Epithelial cell of proximal tubule (primary cell): ENCODE data around the gene RAB11FIP3. TPM values are rescaled to one million over a fixed set of nuclear protein-coding genes. Genes with fewer than 3 reads are reported as not detected.
"Not testable (repeated sequence)": the region's sequence is repeated elsewhere in the genome, so short reads cannot be mapped to it uniquely, and the experiment has no call there.

ENCODE experiments used
- DNase-seq: peaks from one replicate; pipeline ENCODE4 v3.0.0-alpha.2; 2011; ENCODE audit warnings: low read depth
- H3K4me3 ChIP-seq: 2 replicates; pipeline ENCODE4 v1.5.1; 2011; ENCODE audit warnings: low read depth, mild to moderate bottlenecking, low read length
- total RNA-seq: library from RNA; depleted of rRNA; stranded (reverse); fragments of >200 nt; gene quantifications from 2 replicates; pipeline ENCODE4 v1.2.3, GENCODE V29; 2015
- TF ChIP-seq, protein P1 (sequence below): conservative IDR thresholded peaks from 2 replicates; pipeline ENCODE4 v1.5.1; 2012; ENCODE audit warnings: low read depth, mild to moderate bottlenecking, low read length

Gene RAB11FIP3, protein sequence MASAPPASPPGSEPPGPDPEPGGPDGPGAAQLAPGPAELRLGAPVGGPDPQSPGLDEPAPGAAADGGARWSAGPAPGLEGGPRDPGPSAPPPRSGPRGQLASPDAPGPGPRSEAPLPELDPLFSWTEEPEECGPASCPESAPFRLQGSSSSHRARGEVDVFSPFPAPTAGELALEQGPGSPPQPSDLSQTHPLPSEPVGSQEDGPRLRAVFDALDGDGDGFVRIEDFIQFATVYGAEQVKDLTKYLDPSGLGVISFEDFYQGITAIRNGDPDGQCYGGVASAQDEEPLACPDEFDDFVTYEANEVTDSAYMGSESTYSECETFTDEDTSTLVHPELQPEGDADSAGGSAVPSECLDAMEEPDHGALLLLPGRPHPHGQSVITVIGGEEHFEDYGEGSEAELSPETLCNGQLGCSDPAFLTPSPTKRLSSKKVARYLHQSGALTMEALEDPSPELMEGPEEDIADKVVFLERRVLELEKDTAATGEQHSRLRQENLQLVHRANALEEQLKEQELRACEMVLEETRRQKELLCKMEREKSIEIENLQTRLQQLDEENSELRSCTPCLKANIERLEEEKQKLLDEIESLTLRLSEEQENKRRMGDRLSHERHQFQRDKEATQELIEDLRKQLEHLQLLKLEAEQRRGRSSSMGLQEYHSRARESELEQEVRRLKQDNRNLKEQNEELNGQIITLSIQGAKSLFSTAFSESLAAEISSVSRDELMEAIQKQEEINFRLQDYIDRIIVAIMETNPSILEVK
- 26.6 and 29.1 TPM in 2 replicates for total RNA-seq

DNA sequence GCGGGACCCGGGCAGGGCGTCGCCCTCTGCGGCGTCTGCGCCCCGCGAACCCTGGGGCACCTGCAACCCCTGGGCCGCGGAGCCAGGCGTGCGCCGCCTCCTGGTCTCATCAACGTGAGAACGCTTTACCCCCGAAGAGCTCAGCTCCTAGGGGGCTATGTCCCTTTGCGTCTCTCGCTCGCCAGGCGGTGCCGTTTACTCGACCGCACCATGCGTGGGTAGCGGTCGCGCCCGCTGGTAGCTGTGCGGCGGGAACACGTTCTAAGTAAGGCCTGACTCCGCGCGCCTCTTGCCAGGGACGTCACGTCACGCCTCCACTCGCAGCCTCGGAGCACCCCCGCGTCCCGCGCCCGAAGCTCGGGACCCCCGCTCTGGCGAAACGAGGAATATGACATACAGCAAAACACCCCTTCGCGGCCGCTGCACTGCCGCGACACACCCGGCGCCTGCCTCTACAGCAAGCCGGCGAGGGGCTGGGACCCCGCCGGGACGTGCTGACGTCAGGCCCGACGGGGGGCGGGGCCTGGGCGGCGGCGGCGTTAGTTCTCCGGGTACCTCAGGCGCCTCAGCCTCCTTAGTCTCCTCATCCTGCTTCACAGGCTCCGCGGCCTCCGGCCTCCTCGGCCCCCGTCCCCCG is at the start of gene RAB11FIP3:
Gene RAB11FIP3, plus strand, starts transcription at position 568 of the 637 bp plus-strand sequence. CDS start 358 bp downstream, outside the sequence.
- no peak for DNase-seq
- TF ChIP-seq, protein P1, sequence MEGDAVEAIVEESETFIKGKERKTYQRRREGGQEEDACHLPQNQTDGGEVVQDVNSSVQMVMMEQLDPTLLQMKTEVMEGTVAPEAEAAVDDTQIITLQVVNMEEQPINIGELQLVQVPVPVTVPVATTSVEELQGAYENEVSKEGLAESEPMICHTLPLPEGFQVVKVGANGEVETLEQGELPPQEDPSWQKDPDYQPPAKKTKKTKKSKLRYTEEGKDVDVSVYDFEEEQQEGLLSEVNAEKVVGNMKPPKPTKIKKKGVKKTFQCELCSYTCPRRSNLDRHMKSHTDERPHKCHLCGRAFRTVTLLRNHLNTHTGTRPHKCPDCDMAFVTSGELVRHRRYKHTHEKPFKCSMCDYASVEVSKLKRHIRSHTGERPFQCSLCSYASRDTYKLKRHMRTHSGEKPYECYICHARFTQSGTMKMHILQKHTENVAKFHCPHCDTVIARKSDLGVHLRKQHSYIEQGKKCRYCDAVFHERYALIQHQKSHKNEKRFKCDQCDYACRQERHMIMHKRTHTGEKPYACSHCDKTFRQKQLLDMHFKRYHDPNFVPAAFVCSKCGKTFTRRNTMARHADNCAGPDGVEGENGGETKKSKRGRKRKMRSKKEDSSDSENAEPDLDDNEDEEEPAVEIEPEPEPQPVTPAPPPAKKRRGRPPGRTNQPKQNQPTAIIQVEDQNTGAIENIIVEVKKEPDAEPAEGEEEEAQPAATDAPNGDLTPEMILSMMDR = peak; percentile 26
- peak within 1 kb of the TSS; percentile 90 for H3K4me3 ChIP-seq

DNA sequence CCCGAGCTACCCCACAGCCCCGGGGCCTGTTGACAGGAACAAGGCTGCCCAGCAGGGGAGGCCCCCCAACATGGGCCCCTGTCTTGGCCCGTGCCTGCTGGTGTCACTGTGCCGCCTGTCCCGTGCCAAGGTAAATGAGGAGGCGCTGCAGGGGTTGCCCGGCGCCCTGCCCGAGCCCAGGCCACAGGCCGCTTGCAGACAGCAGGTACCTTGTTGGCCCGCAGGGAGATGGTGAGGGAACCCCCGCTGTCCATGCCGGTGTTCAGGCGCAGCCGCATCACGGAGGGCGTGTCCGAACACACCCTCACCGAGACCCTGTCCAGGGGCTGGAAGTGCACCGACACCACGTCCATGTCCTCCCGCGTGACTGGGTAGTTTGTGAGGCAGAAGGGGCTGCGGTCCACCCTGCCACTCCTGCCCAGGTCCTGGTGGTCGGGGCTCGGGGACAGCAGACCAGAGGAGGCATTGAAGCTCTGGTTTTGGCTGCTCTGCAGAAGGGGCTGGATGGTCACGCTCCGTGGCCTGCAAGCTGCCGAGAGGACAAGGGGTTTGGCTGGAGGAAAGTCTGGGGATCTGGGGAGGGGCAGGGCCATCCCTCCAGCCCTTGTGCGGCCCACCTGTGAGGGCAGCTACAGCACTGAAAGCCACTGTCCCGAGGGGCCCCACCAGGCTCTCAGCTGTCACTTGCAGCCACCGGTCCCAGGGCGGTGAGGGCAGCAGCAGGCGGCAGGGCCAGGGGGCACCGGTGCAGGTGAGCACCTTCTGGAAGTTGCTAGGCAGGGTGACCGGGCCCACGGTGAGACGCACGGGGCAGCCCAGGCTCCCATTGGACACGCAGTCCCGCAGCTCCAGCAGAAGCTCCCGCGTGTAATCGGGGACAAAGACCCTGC is 49.3 kb upstream of the RAB11FIP3 start:
- TF ChIP-seq, protein P1 = no peak
- DNase-seq = no peak
- no peak overlapping the region for H3K4me3 ChIP-seq

DNA sequence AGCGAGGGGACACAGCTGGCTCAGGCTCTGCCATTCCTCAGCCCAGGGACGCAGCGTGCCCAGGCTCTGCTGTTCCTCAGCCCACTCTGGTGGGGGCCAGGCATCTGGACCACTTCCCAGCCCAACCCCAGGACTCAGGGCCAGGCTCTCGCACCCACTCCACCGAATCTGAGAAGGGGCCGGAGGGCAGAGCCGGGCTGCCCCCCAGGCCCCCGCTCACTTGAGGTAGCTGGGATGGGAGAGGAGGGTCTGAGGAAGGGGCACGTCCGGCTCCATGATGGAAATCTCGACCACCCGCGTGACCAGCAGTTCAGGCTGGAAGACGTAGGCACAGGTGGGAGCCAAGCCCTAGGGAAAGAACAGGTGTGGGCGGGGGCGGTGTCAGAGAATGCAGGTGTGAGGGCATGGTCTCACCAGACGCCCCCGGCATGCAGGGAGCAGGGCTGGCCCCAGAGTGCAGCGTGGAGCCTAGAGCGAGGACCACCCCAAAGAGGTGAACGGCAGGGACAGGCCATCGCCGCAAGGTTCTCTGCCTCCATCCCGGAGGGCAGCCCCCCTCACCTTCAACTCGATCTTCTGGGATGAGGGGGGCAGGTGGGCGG is 48.5 kb upstream of the RAB11FIP3 start:
- DNase-seq = no peak
- no peak overlapping the region for H3K4me3 ChIP-seq
- TF ChIP-seq, protein P1 = no peak

- no peak overlapping the region for H3K4me3 ChIP-seq
- TF ChIP-seq, protein P1 = no peak
- DNase-seq = no peak
Measured at GRCh38 chr16:377419-377951, 48.0 kb upstream of the RAB11FIP3 start.

GRCh38 chr16:378113-378820 is 47.2 kb upstream of the RAB11FIP3 start:
- not testable (repeated sequence) for H3K4me3 ChIP-seq, DNase-seq

DNA sequence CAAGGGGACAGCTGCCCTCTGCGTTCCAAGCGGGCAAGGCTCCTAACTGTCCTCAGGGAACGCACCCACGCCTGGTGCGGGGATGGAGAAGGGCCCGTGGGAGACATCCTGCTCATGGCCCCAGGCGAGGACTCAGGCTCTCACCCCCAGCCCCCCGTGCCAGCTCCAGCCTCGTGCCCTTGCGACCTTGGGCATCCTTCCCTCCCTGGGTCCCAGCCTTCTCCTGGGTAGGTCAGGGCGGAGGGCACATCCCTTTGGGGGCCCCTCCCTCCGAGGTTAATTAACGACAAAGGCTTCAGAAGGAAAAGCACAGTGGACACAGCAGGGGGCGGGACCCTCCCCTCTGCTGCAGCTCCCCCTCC is 46.6 kb upstream of the RAB11FIP3 start:
- DNase-seq = no peak
- TF ChIP-seq, protein P1 = no peak
- H3K4me3 ChIP-seq = no peak overlapping the region
